ENCODE measurements around the gene USP34.

The USP34 gene

DNA sequence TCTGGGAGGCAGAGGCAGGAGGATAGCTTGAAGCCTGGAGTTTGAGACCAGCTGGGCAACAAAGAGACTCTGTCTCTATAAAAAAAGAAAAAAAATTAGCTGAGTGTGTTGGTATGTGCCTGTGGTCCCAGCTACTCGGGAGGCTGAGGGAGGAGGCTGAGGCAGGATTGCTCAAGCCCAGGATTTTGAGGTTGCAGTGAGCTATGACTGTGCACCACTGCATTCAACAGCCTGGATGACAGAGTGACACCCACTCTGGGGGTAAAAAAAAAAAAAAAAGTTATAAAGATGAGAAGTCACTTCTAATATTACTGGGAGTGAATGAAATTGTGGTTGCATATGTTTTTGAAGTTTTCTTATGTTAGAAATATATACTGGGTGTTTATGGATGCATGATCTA, 237.3 kb downstream of the USP34 start:
- Histone ChIP-seq H3K4me3 (replicated peaks; ENCODE audit: insufficient read depth, low read length) (no peak overlapping the region), H3K27me3 (ENCODE audit: insufficient read depth, poor library complexity, severe bottlenecking) (no peaks in the 10 kb centered on the region), H3K27ac (replicated peaks) (no peak overlapping the region)
- DNase-seq (ENCODE audit: low read depth in 1 of 2, low spot score in 1 of 2), result no peak
- TF ChIP-seq, protein P1, sequence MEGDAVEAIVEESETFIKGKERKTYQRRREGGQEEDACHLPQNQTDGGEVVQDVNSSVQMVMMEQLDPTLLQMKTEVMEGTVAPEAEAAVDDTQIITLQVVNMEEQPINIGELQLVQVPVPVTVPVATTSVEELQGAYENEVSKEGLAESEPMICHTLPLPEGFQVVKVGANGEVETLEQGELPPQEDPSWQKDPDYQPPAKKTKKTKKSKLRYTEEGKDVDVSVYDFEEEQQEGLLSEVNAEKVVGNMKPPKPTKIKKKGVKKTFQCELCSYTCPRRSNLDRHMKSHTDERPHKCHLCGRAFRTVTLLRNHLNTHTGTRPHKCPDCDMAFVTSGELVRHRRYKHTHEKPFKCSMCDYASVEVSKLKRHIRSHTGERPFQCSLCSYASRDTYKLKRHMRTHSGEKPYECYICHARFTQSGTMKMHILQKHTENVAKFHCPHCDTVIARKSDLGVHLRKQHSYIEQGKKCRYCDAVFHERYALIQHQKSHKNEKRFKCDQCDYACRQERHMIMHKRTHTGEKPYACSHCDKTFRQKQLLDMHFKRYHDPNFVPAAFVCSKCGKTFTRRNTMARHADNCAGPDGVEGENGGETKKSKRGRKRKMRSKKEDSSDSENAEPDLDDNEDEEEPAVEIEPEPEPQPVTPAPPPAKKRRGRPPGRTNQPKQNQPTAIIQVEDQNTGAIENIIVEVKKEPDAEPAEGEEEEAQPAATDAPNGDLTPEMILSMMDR (IDR thresholded peaks at IDR 0.05; ENCODE audit: insufficient read depth, low read length), result no peak

DNA sequence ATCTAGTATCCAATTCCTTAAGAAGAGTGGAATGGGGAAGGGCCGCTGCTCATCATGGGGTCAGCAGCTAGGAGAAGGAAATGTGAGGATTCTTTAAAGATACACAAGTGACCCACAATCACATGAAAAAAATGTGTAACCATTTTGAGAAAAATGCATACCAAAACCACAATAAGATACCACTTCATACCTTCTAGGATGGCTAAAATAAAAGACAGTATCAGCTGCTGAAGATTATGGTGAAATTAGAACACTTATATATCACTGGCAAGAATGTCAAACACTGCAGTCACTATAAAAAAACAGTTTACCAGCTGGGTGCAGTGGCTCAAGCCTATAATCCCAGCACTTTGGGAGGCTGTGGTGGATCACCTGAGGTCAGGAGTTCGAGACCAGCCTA, 241.0 kb downstream of the USP34 start:
- H3K27ac ChIP-seq (replicated peaks), result no peak overlapping the region

DNA sequence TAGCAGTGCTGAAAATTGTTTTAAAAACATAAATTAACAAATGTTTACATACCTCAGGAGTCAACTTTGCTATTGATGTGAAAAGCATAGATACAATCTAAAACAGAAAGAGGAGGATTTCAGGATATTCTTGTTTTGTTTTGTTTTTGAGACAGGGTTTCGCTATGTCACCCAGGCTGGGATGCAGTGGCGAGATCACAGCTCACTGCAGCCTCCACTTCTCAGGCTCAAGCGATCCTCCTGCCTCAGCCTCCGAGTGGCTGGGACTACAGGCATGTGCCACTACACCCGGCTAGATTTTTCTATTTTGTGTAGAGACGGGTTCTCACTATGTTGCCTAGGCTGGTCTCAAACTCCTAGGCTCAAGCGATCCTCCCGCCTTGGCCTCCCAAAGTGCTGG, 248.3 kb downstream of the USP34 start:
- TF ChIP-seq GABPA (IDR thresholded peaks at IDR 0.05; ENCODE audit: low read depth) (no peak), POLR2AphosphoS5 (IDR thresholded peaks at IDR 0.05; ENCODE audit: low read depth) (no peak), SPI1 (IDR thresholded peaks at IDR 0.05; ENCODE audit: borderline replicate concordance, low read depth) (no peak)
- TF ChIP-seq, protein P2, sequence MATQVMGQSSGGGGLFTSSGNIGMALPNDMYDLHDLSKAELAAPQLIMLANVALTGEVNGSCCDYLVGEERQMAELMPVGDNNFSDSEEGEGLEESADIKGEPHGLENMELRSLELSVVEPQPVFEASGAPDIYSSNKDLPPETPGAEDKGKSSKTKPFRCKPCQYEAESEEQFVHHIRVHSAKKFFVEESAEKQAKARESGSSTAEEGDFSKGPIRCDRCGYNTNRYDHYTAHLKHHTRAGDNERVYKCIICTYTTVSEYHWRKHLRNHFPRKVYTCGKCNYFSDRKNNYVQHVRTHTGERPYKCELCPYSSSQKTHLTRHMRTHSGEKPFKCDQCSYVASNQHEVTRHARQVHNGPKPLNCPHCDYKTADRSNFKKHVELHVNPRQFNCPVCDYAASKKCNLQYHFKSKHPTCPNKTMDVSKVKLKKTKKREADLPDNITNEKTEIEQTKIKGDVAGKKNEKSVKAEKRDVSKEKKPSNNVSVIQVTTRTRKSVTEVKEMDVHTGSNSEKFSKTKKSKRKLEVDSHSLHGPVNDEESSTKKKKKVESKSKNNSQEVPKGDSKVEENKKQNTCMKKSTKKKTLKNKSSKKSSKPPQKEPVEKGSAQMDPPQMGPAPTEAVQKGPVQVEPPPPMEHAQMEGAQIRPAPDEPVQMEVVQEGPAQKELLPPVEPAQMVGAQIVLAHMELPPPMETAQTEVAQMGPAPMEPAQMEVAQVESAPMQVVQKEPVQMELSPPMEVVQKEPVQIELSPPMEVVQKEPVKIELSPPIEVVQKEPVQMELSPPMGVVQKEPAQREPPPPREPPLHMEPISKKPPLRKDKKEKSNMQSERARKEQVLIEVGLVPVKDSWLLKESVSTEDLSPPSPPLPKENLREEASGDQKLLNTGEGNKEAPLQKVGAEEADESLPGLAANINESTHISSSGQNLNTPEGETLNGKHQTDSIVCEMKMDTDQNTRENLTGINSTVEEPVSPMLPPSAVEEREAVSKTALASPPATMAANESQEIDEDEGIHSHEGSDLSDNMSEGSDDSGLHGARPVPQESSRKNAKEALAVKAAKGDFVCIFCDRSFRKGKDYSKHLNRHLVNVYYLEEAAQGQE (IDR thresholded peaks at IDR 0.05; ENCODE audit: insufficient replicate concordance, low read depth), result no peak
- TF ChIP-seq, protein P1 (IDR thresholded peaks at IDR 0.05; ENCODE audit: insufficient read depth, low read length), result no peak
- no peak overlapping the region for H3K4me3 ChIP-seq (replicated peaks; ENCODE audit: insufficient read depth, low read length)
- H3K27ac ChIP-seq (replicated peaks), result no peak overlapping the region
- H3K27me3 ChIP-seq (ENCODE audit: insufficient read depth, poor library complexity, severe bottlenecking), result no peaks in the 10 kb centered on the region
- no peak for DNase-seq (ENCODE audit: low read depth in 1 of 2, low spot score in 1 of 2)

More for the DNA sequence above, 241.0 kb downstream of the USP34 start:
- TF ChIP-seq SPI1 (IDR thresholded peaks at IDR 0.05; ENCODE audit: borderline replicate concordance, low read depth) (no peak), GABPA (IDR thresholded peaks at IDR 0.05; ENCODE audit: low read depth) (no peak), POLR2AphosphoS5 (IDR thresholded peaks at IDR 0.05; ENCODE audit: low read depth) (no peak)
- TF ChIP-seq, protein P1 (IDR thresholded peaks at IDR 0.05; ENCODE audit: insufficient read depth, low read length), result no peak
- TF ChIP-seq, protein P2 (IDR thresholded peaks at IDR 0.05; ENCODE audit: insufficient replicate concordance, low read depth), result no peak
- Histone ChIP-seq H3K4me3 (replicated peaks; ENCODE audit: insufficient read depth, low read length) (no peak overlapping the region), H3K27me3 (ENCODE audit: insufficient read depth, poor library complexity, severe bottlenecking) (no peaks in the 10 kb centered on the region)
- no peak for DNase-seq (ENCODE audit: low read depth in 1 of 2, low spot score in 1 of 2)

DNA sequence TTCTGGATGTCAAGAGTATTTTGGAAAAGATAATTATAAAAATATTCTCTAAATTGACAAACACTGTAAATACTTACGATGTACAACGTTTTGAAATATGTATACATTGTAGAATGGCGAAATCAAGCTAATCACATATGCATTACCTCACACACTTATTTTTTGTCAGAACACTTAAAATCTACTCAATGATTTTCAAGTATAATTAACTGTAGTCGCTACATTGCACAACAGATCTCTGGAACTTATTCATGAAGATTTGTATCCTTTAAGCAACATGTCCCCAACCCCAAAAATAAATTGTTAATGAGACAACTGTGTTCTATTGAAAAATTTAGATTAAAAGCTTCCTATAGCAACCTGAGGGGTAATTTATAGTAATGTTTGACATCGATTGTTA, 249.1 kb downstream of the USP34 start:
- DNase-seq (ENCODE audit: low read depth in 1 of 2, low spot score in 1 of 2), result no peak
- H3K27ac ChIP-seq (replicated peaks), result no peak overlapping the region
- no peak overlapping the region for H3K4me3 ChIP-seq (replicated peaks; ENCODE audit: insufficient read depth, low read length)
- no peak for TF ChIP-seq POLR2AphosphoS5 (IDR thresholded peaks at IDR 0.05; ENCODE audit: low read depth)
- TF ChIP-seq, protein P1 (IDR thresholded peaks at IDR 0.05; ENCODE audit: insufficient read depth, low read length), result no peak
- no peak for TF ChIP-seq SPI1 (IDR thresholded peaks at IDR 0.05; ENCODE audit: borderline replicate concordance, low read depth)
- TF ChIP-seq, protein P2 (IDR thresholded peaks at IDR 0.05; ENCODE audit: insufficient replicate concordance, low read depth), result no peak
- no peak for TF ChIP-seq GABPA (IDR thresholded peaks at IDR 0.05; ENCODE audit: low read depth)
- H3K27me3 ChIP-seq (ENCODE audit: insufficient read depth, poor library complexity, severe bottlenecking), result no peaks in the 10 kb centered on the region
